Loucy (cell line): ENCODE measurements around the gene RAD54L.

ENCODE experiments used
- EZH2phosphoT487 ChIP-seq: fragments of 200-600 bp; IDR thresholded peaks from 2 replicates; pipeline ENCODE4 v1.6.1; 2018; ENCODE audit warnings: antibody characterized with exemption, mild to moderate bottlenecking, moderate library complexity, borderline replicate concordance
- TF ChIP-seq, protein P1 (sequence below): fragments of 200-600 bp; sonication (generic); conservative IDR thresholded peaks from 2 replicates; pipeline ENCODE4 v1.5.1; 2014; ENCODE audit warnings: mild to moderate bottlenecking, antibody characterized with exemption, low read length

DNA sequence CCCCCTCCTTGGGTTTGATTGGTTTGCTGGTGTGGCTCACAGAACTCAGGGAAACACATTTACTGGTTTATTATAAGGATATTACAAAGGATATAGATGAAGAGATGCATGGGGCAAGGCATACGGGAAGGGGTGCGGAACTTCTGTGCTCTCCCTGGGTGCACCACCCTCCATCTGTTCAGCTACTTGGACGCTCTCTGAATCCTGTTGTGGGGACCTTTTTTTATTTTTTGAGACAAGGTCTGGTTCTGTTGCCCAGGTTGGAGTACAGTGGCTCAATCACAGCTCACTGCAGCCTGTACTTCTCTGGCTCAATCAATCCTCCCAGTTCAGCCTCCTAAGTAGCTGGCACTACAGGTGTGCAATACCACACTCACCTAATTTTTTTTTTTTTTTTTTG, 37.0 kb upstream of the RAD54L start:
- TF ChIP-seq, protein P1, sequence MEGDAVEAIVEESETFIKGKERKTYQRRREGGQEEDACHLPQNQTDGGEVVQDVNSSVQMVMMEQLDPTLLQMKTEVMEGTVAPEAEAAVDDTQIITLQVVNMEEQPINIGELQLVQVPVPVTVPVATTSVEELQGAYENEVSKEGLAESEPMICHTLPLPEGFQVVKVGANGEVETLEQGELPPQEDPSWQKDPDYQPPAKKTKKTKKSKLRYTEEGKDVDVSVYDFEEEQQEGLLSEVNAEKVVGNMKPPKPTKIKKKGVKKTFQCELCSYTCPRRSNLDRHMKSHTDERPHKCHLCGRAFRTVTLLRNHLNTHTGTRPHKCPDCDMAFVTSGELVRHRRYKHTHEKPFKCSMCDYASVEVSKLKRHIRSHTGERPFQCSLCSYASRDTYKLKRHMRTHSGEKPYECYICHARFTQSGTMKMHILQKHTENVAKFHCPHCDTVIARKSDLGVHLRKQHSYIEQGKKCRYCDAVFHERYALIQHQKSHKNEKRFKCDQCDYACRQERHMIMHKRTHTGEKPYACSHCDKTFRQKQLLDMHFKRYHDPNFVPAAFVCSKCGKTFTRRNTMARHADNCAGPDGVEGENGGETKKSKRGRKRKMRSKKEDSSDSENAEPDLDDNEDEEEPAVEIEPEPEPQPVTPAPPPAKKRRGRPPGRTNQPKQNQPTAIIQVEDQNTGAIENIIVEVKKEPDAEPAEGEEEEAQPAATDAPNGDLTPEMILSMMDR = no peak
- no peak for TF ChIP-seq EZH2phosphoT487
